ENCODE measurements around the gene DNAJC7.

Gene DNAJC7

GRCh38 chr17:41956522-41956921 is 60.7 kb downstream of the DNAJC7 start:
- H3K79me2 ChIP-seq (ENCODE audit: control insufficient read depth, insufficient read depth, low read length, unreplicated experiment): no peaks in the 10 kb centered on the region
- no peak overlapping the region for H2AFZ ChIP-seq (ENCODE audit: low read length, unreplicated experiment)
- no peaks in the 10 kb centered on the region for H3K36me3 ChIP-seq (ENCODE audit: insufficient read depth, low read length)
- H3K4me3 ChIP-seq (ENCODE audit: low read depth, low read length): no peak overlapping the region
- H3K27me3 ChIP-seq (ENCODE audit: insufficient read depth, low read length): no peaks in the 10 kb centered on the region
- no peak overlapping the region for H3K27ac ChIP-seq (ENCODE audit: low read depth, low read length)
- peaks cover 21% of the 10 kb centered on the region for H3K4me1 ChIP-seq (ENCODE audit: control insufficient read depth, insufficient read depth, low read length, unreplicated experiment)

GRCh38 chr17:41948762-41949460 is 68.3 kb downstream of the DNAJC7 start:
- H2AFZ ChIP-seq (ENCODE audit: low read length, unreplicated experiment): no peak overlapping the region
- H3K79me2 ChIP-seq (ENCODE audit: control insufficient read depth, insufficient read depth, low read length, unreplicated experiment): no peaks in the 10 kb centered on the region
- no peaks in the 10 kb centered on the region for H3K27me3 ChIP-seq (ENCODE audit: insufficient read depth, low read length)
- H3K36me3 ChIP-seq (ENCODE audit: insufficient read depth, low read length): no peaks in the 10 kb centered on the region
- no peaks in the 10 kb centered on the region for H3K4me1 ChIP-seq (ENCODE audit: control insufficient read depth, insufficient read depth, low read length, unreplicated experiment)
- H3K27ac ChIP-seq (ENCODE audit: low read depth, low read length): no peak overlapping the region
- H3K4me3 ChIP-seq (ENCODE audit: low read depth, low read length): no peak overlapping the region

GRCh38 chr17:41944943-41945342 is 72.3 kb downstream of the DNAJC7 start:
- Histone ChIP-seq H3K36me3 (ENCODE audit: insufficient read depth, low read length) (no peaks in the 10 kb centered on the region), H3K27ac (ENCODE audit: low read depth, low read length) (no peak overlapping the region), H2AFZ (ENCODE audit: low read length, unreplicated experiment) (no peak overlapping the region), H3K4me1 (ENCODE audit: control insufficient read depth, insufficient read depth, low read length, unreplicated experiment) (no peaks in the 10 kb centered on the region), H3K4me3 (ENCODE audit: low read depth, low read length) (no peak overlapping the region), H3K27me3 (ENCODE audit: insufficient read depth, low read length) (no peaks in the 10 kb centered on the region), H3K79me2 (ENCODE audit: control insufficient read depth, insufficient read depth, low read length, unreplicated experiment) (no peaks in the 10 kb centered on the region)

DNA sequence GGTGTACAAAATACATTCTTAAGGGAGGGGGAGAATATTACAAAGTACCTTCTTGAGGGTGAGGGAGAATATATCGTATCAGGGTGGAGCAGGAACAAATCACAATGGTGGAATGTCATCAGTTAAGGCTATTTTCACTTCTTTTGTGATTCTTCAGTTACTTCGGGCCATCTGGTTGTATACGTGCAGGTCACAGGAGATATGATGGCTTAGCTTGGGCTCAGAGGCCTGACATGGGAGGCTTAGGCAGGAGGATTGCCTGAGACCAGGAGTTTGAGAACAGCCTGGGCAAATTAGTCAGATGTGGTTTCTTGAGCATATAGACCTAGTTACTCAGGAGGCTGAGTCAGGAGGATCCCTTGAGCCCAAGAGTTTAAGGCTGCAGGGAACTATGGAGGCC is 73.7 kb downstream of the DNAJC7 start:
- no peak overlapping the region for H3K4me3 ChIP-seq (ENCODE audit: low read depth, low read length)
- H3K36me3 ChIP-seq (ENCODE audit: insufficient read depth, low read length): no peaks in the 10 kb centered on the region
- H2AFZ ChIP-seq (ENCODE audit: low read length, unreplicated experiment): no peak overlapping the region
- H3K79me2 ChIP-seq (ENCODE audit: control insufficient read depth, insufficient read depth, low read length, unreplicated experiment): no peaks in the 10 kb centered on the region
- no peaks in the 10 kb centered on the region for H3K4me1 ChIP-seq (ENCODE audit: control insufficient read depth, insufficient read depth, low read length, unreplicated experiment)
- no peak overlapping the region for H3K27ac ChIP-seq (ENCODE audit: low read depth, low read length)
- H3K27me3 ChIP-seq (ENCODE audit: insufficient read depth, low read length): no peaks in the 10 kb centered on the region

- Histone ChIP-seq H3K36me3 (ENCODE audit: insufficient read depth, low read length) (no peaks in the 10 kb centered on the region), H2AFZ (ENCODE audit: low read length, unreplicated experiment) (no peak overlapping the region), H3K27ac (ENCODE audit: low read depth, low read length) (no peak overlapping the region), H3K79me2 (ENCODE audit: control insufficient read depth, insufficient read depth, low read length, unreplicated experiment) (no peaks in the 10 kb centered on the region), H3K4me1 (ENCODE audit: control insufficient read depth, insufficient read depth, low read length, unreplicated experiment) (no peaks in the 10 kb centered on the region), H3K27me3 (ENCODE audit: insufficient read depth, low read length) (no peaks in the 10 kb centered on the region), H3K4me3 (ENCODE audit: low read depth, low read length) (no peak overlapping the region)
Observed at GRCh38 chr17:41942626-41943373, 74.4 kb downstream of the DNAJC7 start.

DNA sequence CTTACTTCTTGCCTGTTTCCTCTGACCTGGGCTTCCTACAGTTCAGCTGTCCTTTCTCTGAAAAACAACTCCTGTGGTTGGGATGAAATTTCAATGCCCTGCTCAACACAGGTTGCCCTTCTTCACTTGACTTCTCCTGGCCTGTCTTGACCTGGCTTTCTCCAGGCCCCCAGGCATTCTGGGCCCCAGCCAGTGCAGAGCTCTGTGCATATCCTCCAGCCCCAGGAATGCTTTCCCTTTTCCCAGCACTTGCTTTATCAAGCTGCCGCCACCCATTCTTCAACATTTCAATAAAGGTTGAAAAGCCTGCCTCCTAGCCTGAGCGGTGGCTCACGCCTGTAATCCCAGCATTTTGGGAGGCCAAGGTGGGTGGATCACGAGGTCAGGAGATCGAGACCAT is 76.1 kb downstream of the DNAJC7 start:
- H2AFZ ChIP-seq (ENCODE audit: low read length, unreplicated experiment): no peak overlapping the region
- no peak overlapping the region for H3K27ac ChIP-seq (ENCODE audit: low read depth, low read length)
- no peaks in the 10 kb centered on the region for H3K79me2 ChIP-seq (ENCODE audit: control insufficient read depth, insufficient read depth, low read length, unreplicated experiment)
- no peaks in the 10 kb centered on the region for H3K27me3 ChIP-seq (ENCODE audit: insufficient read depth, low read length)
- H3K4me3 ChIP-seq (ENCODE audit: low read depth, low read length): no peak overlapping the region
- no peaks in the 10 kb centered on the region for H3K4me1 ChIP-seq (ENCODE audit: control insufficient read depth, insufficient read depth, low read length, unreplicated experiment)
- H3K36me3 ChIP-seq (ENCODE audit: insufficient read depth, low read length): no peaks in the 10 kb centered on the region

GRCh38 chr17:41939693-41940090 is 77.5 kb downstream of the DNAJC7 start:
- no peaks in the 10 kb centered on the region for H3K36me3 ChIP-seq (ENCODE audit: insufficient read depth, low read length)
- H3K27ac ChIP-seq (ENCODE audit: low read depth, low read length): no peak overlapping the region
- no peaks in the 10 kb centered on the region for H3K4me1 ChIP-seq (ENCODE audit: control insufficient read depth, insufficient read depth, low read length, unreplicated experiment)
- H3K4me3 ChIP-seq (ENCODE audit: low read depth, low read length): no peak overlapping the region
- H3K79me2 ChIP-seq (ENCODE audit: control insufficient read depth, insufficient read depth, low read length, unreplicated experiment): no peaks in the 10 kb centered on the region
- H3K27me3 ChIP-seq (ENCODE audit: insufficient read depth, low read length): no peaks in the 10 kb centered on the region
- no peak overlapping the region for H2AFZ ChIP-seq (ENCODE audit: low read length, unreplicated experiment)

DNA sequence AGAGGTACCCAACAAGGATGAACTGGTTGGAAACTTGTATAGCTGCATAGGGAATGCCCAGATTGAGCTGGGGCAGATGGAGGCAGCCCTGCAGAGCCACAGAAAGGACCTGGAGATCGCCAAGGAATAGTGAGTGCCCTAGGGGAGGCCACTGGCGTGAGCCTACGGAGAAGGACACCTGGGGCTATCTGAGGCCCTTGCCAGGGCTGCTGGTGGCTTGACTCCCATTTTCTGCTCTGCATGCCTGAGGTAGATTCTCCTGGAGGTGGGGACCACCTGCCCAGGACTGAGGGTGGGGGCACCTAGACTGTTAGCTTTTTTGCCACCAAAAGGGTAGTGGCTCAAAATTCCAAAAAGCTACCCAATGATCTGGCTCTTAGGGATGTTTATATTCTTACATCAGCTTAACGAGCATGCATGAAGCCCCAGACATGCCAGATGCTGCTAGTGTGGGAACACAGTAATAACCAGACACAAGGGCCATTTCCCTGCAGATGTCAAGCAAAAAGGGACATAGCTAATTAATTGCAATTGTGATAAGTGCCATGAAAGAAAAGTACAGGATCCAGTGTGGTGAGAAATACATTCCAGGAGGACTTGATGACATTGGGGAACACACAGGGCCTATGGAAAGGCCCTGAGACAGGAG is 78.1 kb downstream of the DNAJC7 start:
- Histone ChIP-seq H3K27ac (ENCODE audit: low read depth, low read length) (no peak overlapping the region), H3K4me3 (ENCODE audit: low read depth, low read length) (no peak overlapping the region), H2AFZ (ENCODE audit: low read length, unreplicated experiment) (no peak overlapping the region), H3K36me3 (ENCODE audit: insufficient read depth, low read length) (no peaks in the 10 kb centered on the region), H3K4me1 (ENCODE audit: control insufficient read depth, insufficient read depth, low read length, unreplicated experiment) (no peaks in the 10 kb centered on the region), H3K79me2 (ENCODE audit: control insufficient read depth, insufficient read depth, low read length, unreplicated experiment) (no peaks in the 10 kb centered on the region), H3K27me3 (ENCODE audit: insufficient read depth, low read length) (no peaks in the 10 kb centered on the region)

- Histone ChIP-seq H3K36me3 (ENCODE audit: insufficient read depth, low read length) (no peaks in the 10 kb centered on the region), H3K4me1 (ENCODE audit: control insufficient read depth, insufficient read depth, low read length, unreplicated experiment) (no peaks in the 10 kb centered on the region), H3K4me3 (ENCODE audit: low read depth, low read length) (no peak overlapping the region), H3K27me3 (ENCODE audit: insufficient read depth, low read length) (no peaks in the 10 kb centered on the region), H3K79me2 (ENCODE audit: control insufficient read depth, insufficient read depth, low read length, unreplicated experiment) (no peaks in the 10 kb centered on the region), H3K27ac (ENCODE audit: low read depth, low read length) (no peak overlapping the region), H2AFZ (ENCODE audit: low read length, unreplicated experiment) (no peak overlapping the region)
Observed at GRCh38 chr17:41937970-41938954, 79.0 kb downstream of the DNAJC7 start.

- Histone ChIP-seq H3K36me3 (ENCODE audit: insufficient read depth, low read length) (no peaks in the 10 kb centered on the region), H3K4me3 (ENCODE audit: low read depth, low read length) (no peak overlapping the region), H3K27ac (ENCODE audit: low read depth, low read length) (no peak overlapping the region), H2AFZ (ENCODE audit: low read length, unreplicated experiment) (no peak overlapping the region), H3K4me1 (ENCODE audit: control insufficient read depth, insufficient read depth, low read length, unreplicated experiment) (no peaks in the 10 kb centered on the region), H3K27me3 (ENCODE audit: insufficient read depth, low read length) (no peaks in the 10 kb centered on the region), H3K79me2 (ENCODE audit: control insufficient read depth, insufficient read depth, low read length, unreplicated experiment) (no peaks in the 10 kb centered on the region)
Observed at GRCh38 chr17:41935641-41936040, 81.6 kb downstream of the DNAJC7 start.

All from ACC112 (cell line).